Measurements from ENCODE around the gene PCBD2.
A peak's percentile ranks its signal among the peaks of the same experiment; 100 is the strongest.
"Not testable (repeated sequence)": the region's sequence is repeated elsewhere in the genome, so short reads cannot be mapped to it uniquely, and the experiment has no call there.

The PCBD2 gene

DNA sequence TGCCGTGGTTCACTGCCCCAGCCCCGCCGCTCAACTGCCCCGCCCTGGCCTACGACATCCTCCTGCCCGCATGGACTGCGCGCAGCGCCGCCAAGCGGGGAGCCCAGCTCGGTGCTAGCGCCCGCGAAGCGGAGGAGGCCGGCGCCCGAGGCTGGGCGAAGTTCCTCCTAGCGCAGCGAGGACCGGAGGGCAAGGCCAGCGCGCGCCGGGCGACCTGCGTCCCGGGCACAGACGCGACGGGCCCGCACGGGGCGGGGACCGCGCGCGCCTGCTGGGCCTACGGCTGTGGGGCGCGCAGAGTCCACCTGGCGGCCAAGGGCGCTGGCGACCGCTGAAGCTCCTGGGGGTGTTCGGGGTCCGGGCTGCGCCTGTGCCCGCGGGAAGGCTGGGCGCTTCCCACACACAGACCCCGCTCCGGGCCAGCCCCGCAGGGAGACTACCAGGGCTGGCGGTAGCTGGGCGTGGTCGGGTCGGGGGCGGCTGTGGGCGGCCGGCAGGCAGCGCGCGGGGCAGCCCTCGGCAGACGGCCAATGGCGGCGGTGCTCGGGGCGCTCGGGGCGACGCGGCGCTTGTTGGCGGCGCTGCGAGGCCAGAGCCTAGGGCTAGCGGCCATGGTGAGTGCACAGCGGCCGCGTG is at the start of gene PCBD2:
TSS of gene PCBD2 (plus strand) at position 522 of the 636 bp plus-strand sequence. CDS start at position 531, 9 bp downstream.
- peak; percentile 88 for DNase-seq (ENCODE audit: low read depth in 2 of 2)

DNA sequence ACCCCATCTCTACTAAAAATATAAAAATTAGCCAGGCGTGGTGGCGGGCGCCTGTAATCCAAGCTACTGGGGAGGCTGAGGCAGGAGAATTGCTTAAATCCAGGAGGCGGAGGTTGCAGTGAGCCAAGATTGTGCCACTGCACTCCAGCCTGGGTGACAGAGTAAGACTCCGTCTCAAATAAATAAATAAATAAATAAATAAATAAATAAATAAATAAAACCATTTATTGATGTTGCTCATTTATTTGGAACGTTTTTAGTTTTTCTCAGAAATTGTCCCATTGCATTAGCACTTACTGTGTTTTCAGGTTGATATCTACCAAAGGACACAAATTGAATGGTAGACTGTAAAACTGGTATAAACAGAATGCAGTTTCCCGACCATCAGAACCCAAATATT is 48.5 kb upstream of the PCBD2 start:
- not testable (repeated sequence) for DNase-seq (ENCODE audit: low read depth in 2 of 2)

DNA sequence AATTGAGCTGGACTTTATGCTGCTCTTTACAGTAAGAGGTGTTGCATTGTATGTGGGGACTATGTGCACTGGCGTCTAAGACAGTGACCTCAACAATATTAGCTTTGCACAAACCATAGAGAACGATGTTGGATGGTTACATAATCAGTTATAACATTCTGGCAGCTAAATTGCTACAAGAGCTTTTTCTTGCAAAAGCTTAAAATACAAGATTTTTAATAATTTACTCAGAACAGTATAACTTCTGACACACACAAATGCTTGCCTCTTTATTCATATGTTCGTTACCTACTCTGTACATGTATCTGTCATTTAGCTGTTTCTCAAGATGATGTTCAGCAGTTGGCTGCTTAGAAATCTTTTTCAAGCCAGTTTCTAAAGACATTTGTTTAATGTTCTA is 47.5 kb upstream of the PCBD2 start:
- DNase-seq (ENCODE audit: low read depth in 2 of 2), result no peak

DNA sequence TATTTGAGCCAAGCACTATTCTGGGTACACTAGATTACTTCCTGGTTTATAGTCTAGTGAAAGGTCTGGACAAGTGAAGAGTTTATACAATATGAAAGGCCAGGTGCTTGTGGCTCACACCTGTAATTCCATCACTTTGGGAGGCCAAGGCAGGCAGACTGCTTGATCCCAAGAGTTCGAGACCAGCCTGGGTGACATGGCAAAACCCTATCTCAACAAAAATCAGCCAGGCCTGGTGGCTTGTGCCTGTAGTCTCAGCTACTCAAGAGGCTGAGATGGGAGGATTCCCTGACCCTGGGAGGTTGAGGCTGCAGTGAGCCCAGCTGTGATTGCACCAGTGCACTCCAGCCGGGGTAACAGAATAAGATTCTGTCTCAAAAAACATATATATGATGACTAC is 40.2 kb upstream of the PCBD2 start:
- no peak for DNase-seq (ENCODE audit: low read depth in 2 of 2)

DNA sequence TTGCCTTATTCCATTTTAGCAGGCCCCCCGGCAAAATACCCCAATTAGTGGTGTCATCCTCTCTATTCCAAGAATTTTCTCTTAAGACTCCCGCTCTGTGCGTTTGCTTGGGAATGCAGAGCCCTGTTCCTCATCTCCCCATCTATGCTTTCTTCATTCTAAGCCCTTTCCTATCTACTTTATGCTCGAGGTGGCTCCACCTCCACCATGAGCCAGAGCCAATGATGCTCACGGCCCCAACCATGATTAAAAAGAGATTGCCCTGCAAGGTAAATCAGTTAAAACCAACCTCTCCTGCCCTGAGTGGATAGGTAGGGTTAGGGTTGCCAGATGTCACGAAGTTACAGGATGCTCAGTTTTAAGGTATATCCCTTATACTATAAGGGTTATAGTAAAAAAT is 31.4 kb upstream of the PCBD2 start:
- DNase-seq (ENCODE audit: low read depth in 2 of 2), result peak in 1 of 2 donors; percentile 3

DNA sequence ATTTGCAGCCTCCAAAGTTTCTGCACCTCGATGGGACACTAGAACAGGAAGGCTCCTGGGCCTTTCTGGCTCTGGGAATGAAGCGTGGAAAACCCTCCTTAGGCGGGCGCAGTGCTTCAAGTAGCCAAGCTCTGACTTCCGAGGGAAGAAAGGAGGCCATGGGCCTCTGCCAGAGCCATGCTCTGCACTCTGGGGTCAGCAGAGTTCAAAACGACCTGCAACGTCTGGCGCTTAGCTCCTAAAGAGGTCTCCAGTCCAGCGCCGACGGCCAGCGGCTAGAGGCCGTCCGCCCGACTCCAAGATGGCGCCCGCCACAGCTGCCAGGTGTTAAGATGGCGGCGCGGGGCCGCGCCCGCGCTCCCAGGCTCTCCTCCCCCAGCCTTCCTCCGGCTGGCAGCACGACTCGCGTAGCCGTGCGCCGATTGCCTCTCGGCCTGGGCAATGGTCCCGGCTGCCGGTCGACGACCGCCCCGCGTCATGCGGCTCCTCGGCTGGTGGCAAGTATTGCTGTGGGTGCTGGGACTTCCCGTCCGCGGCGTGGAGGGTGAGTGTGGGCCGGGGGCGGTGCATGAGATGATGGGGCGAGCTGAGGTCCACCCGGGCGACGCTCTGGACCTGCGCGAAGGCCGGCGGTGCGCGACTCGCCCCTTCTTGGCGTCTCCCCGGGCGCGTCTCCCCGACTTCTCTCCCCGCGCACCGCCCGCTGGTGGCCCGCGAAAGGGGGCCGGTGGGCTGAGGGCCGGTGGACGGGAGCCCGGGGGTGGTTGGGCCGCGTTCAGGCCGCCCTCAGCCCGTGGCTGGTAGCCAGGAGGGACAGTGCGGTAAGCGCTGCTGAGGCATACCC is 30.7 kb upstream of the PCBD2 start, which contains the start of gene TXNDC15:
TSS of gene TXNDC15 (plus strand) at position 385 of the 844 bp plus-strand sequence. CDS start at position 442, 57 bp downstream.
- DNase-seq (ENCODE audit: low read depth in 2 of 2), result peak; percentile 64 to 66

DNA sequence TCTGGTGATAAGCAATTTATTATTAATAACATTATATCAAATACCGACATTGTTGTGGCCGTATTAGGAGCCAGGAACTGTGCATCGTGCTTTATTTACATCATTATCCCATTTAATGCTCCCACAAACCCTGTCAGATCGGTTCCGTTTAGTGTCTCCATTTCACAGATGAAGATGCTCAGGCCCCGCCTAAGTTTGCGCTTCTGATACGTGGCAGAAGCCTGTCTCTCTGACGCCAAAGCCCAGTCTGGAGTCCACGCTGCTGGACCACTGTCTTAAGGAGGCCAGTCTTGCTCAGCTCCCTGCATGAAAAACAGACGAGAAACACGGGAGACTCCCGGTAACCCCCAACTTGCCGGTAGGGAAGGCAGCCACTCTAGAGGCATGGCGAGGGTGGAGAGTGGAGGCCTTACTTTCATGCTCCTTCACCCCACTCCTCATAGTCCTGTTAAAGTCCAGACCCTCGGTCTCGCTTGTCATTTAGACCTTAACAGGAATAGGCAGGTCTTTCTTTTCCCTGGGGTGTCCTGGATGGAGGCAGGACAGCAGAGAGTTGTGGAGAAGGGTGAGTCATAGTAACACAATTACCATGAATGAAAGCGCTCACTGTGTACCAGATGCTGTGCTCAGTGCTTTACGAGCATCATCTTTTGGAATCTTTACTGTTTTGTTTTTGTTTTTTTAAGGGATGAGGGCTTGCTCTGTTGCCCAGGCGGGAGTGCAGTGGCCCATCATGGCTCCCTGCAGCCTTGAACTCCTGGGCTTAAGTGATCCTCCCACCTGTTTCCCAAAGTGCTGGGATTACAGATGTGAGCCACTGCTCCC is 29.9 kb upstream of the PCBD2 start:
- peak; percentile 9 to 19 for DNase-seq (ENCODE audit: low read depth in 2 of 2)

DNA sequence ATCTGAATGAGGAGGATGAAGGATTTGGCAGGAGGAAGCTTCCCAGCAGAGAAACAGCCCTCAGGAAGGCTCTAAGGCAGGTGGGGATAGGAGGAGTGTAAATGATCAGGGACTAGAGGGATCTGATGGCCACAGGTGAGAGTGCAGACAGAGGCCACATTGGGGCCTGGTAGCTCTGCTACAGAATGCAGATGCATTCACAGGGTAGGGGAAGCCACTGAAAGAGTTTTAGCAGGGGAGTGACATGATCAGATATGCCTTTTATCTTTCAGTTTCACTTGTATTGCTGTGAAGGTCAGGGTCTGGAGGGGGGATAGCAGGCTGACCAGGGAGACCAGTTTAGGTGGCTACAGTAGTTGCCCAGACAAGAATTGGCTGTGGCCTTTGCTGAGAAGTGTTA is 27.8 kb upstream of the PCBD2 start:
- no peak for DNase-seq (ENCODE audit: low read depth in 2 of 2)

DNA sequence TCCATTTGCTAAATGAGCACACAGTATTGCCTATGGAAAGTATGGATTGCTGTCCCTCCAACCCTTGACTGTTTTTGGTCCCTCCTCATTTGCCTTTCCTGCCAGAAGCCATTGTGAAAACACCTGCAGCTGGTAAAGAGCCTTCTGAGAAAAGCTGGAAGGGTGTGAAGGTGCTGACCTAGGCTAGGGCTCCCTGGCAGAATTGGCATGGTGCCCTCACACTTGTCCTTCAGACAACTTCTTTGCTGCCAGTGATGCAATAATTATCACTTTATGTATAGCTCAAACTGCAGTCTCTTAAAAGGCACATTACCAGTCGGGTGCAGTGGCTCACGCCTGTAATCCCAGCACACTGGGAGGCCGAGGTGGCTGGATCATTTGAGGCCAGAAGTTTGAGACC is 26.5 kb upstream of the PCBD2 start:
- DNase-seq (ENCODE audit: low read depth in 2 of 2), result no peak

DNA sequence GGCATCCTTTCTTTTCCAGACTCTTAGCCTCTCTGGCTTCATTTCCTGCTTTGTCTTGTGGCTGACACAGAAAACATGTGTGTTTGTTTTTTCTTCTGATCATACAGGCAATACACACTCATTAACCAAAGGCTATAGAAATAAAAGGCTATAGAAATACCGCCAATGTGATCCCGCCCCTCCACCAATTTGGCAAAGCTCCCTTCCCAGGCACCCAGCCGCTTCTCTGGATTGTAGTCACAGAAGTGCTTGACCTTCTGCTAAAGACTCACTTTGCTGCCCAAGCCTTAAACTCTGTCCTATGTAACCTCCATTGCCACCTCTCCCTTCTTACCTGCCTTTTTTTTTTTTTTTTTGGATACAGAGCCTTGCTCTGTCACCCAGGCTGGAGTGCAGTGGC is 25.5 kb upstream of the PCBD2 start:
- DNase-seq (ENCODE audit: low read depth in 2 of 2), result no peak

DNA sequence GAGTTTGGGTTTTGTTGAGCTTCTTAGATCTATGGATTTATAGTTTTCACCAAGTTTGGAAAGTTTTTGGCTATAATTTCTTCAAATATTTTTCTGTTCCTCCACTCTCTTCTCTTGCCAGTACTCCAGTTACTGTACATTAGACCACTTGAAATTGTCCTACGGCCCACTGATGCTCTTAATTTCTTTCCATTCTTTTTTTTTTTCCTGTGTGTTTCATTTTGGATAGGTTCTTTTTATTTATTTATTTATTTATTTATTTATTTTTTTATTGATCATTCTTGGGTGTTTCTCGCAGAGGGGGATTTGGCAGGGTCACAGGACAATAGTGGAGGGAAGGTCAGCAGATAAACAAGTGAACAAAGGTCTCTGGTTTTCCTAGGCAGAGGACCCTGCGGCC is 24.0 kb upstream of the PCBD2 start:
- DNase-seq (ENCODE audit: low read depth in 2 of 2), result not testable (repeated sequence)

DNA sequence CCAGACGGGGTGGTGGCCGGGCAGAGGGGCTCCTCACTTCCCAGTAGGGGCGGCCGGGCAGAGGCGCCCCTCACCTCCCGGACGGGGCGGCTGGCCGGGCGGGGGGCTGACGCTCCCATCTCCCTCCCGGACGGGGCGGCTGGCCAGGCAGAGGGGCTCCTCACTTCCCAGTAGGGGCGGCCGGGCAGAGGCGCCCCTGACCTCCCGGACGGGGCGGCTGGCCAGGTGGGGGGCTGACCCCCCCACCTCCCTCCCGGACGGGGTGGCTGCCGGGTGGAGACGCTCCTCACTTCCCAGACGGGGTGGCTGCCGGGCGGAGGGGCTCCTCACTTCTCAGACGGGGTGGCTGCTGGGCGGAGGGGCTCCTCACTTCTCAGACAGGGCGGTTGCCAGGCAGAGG is 23.2 kb upstream of the PCBD2 start:
- not testable (repeated sequence) for DNase-seq (ENCODE audit: low read depth in 2 of 2)

DNA sequence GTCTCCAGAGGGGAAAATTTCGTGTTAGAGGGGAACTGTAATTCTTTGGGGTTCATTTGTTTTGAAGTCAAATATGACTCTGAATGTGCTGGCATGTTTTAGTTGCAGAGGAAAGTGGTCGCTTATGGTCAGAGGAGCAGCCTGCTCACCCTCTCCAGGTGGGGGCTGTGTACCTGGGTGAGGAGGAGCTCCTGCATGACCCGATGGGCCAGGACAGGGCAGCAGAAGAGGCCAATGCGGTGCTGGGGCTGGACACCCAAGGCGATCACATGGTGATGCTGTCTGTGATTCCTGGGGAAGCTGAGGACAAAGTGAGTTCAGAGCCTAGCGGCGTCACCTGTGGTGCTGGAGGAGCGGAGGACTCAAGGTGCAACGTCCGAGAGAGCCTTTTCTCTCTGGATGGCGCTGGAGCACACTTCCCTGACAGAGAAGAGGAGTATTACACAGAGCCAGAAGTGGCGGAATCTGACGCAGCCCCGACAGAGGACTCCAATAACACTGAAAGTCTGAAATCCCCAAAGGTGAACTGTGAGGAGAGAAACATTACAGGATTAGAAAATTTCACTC is 17.3 kb upstream of the PCBD2 start:
- no peak for DNase-seq (ENCODE audit: low read depth in 2 of 2)

DNA sequence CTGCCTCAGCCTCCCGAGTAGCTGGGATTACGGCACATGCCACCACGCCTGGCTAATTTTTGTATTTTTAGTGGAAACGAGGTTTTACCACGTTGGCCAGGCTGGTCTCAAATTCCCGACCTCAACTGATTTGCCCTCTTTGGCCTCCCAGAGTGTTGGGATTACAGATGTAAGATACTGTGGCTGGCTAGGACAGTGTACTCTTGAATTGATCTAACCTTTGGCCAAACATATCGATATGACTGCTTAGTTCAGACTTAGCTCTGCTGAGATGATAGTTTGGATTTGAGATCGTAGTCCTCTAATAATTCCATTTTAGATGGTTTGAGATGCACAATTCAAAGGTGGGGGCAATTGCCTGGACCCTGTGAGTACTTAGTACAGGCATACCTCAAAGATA is 15.6 kb upstream of the PCBD2 start:
- DNase-seq (ENCODE audit: low read depth in 2 of 2), result no peak

DNA sequence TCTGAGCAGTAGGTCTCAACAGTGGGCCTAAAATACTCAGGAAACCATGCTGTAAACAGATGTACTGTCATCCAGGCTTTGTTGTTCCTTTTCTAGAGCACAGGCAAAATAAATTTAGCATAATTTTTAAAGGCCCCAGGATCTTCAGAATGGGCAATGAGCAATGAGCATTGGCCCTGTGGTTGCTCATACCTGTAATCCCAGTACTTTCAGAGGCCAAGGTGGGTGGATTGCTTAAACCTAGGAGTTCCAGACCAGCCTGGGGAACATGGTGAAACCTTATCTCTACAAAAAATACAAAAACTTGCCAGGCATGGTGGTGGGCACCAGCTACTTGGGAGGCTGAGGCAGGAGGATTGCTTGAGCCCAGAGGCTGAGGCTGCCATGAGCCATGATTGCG is 13.5 kb upstream of the PCBD2 start:
- no peak for DNase-seq (ENCODE audit: low read depth in 2 of 2)

DNA sequence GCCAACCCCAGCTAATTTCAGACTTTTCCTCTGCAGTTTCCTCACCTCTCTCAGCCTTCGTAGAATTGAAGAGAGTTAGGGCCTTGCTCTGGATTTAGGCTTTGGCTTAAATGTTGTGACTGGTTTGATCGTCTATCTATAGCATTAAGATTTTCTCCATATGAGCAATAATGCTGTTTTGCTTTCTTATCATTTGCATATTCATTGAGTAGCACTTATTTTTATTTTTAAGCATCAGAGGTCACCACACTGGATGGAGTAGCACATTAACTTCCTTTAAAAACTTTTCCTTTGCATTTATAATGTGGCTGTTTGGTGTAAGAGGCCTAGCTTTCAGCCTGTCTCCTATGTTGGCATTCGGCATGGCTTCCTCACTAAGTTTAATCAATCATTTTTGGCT is 12.6 kb upstream of the PCBD2 start:
- no peak for DNase-seq (ENCODE audit: low read depth in 2 of 2)

DNA sequence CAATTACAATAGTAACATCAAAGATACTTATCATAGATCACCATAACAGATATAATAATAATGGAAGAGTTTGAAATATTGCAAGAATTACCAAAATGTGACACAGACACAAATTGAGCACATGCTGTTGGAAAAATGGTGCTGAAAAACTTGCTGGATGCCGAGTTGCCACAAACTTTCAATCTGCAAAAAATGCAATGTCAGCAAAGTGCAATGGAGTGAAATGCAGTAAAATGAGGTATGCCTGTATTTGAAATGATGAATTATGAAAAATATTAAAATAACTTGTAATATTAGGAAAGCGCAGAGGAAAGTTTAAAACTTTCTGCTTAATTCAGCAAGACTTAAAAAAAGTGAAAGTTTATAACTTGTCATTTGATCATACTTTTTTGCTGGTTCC is 12.0 kb upstream of the PCBD2 start:
- no peak for DNase-seq (ENCODE audit: low read depth in 2 of 2)

DNA sequence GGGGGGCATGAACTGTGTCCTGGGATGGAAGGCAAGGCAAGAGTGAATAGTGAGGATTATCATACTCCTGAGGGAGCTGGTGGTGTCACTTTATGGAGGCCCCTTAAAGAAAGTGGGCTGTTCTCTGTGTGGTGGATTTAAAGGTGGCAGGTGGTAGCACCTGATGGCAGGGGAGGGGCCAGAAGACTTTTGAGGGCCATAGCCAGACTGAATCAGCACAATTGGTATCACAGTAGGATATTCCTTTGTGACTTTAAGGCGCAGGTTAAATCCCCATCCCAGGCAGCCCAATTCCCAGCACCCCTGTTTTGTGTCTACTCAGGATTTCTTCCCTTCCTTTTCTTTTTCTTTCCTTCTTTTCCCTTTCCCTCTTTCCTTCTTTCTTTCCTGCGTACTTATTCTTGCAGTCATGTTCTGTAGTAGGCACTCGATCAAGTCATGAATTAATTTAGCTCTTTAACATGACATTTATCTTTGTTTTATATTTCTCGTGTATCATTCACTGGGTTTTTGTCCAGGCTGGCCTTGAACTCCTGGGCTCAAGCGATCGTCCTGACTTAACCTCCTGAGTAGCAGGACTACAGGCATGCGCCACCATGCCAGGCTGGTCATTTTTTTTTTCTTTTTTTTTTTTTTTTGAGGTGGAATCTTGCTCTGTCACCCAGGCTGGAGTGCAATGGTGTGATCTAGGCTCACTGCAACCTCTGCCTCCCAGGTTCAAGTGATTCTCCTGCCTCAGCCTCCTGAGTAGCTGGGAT is 11.0 kb upstream of the PCBD2 start:
- DNase-seq (ENCODE audit: low read depth in 2 of 2), result no peak

DNA sequence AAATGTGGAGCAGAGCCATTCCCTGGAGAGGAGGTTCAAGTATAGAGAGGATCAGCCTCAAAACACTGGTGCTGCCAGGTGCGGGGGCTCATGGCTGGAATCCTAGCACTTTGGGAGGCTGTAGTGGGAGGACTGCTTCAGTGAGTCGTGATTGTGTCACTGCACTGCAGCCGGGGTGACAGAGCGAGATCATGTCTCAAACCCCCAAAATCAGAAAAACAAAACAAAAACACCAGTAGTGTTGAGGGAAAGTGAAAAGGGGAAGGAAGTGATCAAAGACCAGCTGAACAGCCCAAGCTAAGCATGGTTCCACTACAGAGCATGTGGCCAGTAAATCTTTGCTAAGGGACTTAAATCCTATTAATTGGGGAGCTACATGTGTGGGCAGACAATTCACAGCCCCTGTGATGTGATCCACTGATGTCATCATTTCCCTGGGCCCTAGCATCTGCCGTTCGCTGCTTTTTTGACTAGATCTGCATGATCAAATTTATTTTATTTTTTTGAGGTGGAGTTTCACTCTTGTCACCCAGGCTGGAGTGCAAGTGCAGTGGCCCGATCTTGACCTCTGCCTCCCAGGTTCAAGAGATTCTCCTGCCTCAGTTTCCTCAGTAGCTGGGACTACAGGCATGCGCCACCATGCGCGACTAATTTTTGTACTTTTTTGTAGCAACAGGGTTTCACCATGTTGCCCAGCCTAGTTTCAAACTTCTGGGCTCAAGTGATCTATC is 2.7 kb upstream of the PCBD2 start:
- DNase-seq (ENCODE audit: low read depth in 2 of 2), result no peak

DNA sequence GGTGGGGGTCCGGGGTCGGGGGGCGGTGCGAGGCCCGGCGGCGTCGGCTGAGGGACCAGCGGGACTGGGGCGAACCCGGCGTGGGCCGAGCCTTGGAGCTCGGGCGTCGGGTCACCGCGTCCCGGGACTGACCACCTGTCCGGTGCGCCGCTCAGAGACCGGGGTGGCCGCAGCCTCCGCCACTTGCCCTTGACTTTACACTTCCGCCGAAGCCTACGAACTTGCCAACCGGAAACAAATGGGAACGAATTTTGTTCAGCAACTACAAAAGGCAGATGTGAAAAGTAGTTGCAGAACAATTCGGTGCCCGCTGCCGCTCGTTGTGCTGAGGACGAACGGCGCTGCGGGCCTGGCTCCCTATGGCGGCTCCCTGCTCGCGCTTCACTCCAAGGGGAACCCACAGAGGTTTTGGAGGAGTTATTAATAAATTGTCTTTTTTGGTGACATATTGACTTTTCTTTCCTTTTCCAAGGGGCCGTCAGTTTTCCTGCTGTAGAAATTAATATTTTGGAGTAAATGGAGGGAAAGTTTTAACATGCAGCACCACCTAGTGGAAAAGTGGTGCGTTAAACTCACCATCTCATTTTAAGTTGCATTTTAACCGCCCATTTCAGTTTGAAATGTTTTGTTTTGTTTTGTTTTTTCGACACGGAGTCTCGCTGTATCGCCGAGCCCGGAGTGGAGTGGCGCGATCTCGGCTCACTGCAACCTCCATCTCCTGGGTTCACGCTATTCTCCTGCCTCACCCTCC is 490 bp downstream of the PCBD2 start:
- DNase-seq (ENCODE audit: low read depth in 2 of 2), result peak; percentile 32 to 39
